Activated CD8-positive, alpha-beta memory T cell treated with anti-CD3 and anti-CD28 coated beads, Interleukin-2, amount 50 U/mL, for 1 hour (primary cell): ENCODE results near the gene DIPK2A.

ENCODE experiments used
- DNase-seq: peaks from one replicate; pipeline ENCODE4 v3.0.0-alpha.2; 2020; ENCODE audit errors: extremely low read depth

Gene DIPK2A

GRCh38 chr3:143971359-143972154, at the start of gene DIPK2A:
Gene DIPK2A (plus strand): TSS chr3:143971823. CDS start chr3:143972333, 510 bp downstream.
- DNase-seq = peak; percentile 81

- DNase-seq = no peak
These were observed 46.9 kb upstream of the DIPK2A start for GRCh38 chr3:143924522-143925285.

- no peak for DNase-seq
These were observed 43.6 kb upstream of the DIPK2A start for GRCh38 chr3:143928056-143928455.

- DNase-seq = no peak
These were observed 42.9 kb upstream of the DIPK2A start for GRCh38 chr3:143928541-143929255.

GRCh38 chr3:143934791-143935190, 36.8 kb upstream of the DIPK2A start:
- DNase-seq = no peak

GRCh38 chr3:143935678-143936077, 35.9 kb upstream of the DIPK2A start:
- no peak for DNase-seq

GRCh38 chr3:143950810-143951209, 20.8 kb upstream of the DIPK2A start:
- DNase-seq = no peak

- no peak for DNase-seq
These were observed 20.2 kb upstream of the DIPK2A start for GRCh38 chr3:143951351-143951971.

- DNase-seq = no peak
These were observed 19.0 kb upstream of the DIPK2A start for GRCh38 chr3:143952569-143953072.

GRCh38 chr3:143955113-143955512, 16.5 kb upstream of the DIPK2A start:
- DNase-seq = no peak

GRCh38 chr3:143956838-143957237, 14.8 kb upstream of the DIPK2A start:
- no peak for DNase-seq

GRCh38 chr3:143957453-143957852, 14.2 kb upstream of the DIPK2A start:
- DNase-seq = no peak

- DNase-seq = no peak
These were observed 12.7 kb upstream of the DIPK2A start for GRCh38 chr3:143958966-143959365.

GRCh38 chr3:143961342-143961741, 10.3 kb upstream of the DIPK2A start:
- DNase-seq = no peak

GRCh38 chr3:143963946-143964345, 7.7 kb upstream of the DIPK2A start:
- DNase-seq = no peak

GRCh38 chr3:143970773-143971358, 757 bp upstream of the DIPK2A start:
- DNase-seq = no peak

GRCh38 chr3:143972155-143972504, 507 bp downstream of the DIPK2A start:
- DNase-seq = no peak

- DNase-seq = no peak
These were observed 1.1 kb downstream of the DIPK2A start for GRCh38 chr3:143972505-143973258.

GRCh38 chr3:143973259-143974021, 1.8 kb downstream of the DIPK2A start:
- DNase-seq = peak; percentile 45
